Measurements from ENCODE around the gene RNF11. TPM values are rescaled to one million over a fixed set of nuclear protein-coding genes. Genes with fewer than 3 reads are reported as not detected.

The RNF11 gene
- polyA plus RNA-seq, 1 donor from 2014 or later, result 210 TPM

DNA sequence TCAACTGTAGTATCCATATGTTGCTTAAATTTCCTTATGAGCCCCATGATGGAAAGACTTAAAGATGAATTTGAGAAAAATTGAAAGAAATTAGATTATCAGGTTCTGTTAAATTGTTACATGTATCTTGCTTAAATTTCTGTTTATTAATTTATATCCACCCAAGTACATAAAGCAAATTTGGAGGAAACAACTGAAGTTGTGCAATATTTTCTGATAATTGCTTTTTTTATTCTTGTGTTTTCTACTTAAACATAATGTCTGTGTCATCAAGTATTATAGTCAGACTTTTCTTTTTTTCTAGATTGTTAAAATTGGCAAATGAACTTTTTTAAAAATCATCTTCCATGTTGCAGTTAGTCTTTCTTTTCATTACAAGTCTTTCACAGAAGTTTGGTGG is 36.8 kb downstream of the RNF11 start:
- no peaks in the 10 kb centered on the region for H3K9me2 ChIP-seq (ENCODE audit: insufficient read depth, low read length)
- no peaks in the 10 kb centered on the region for H4K20me1 ChIP-seq (ENCODE audit: insufficient read depth)
- H3K36me3 ChIP-seq (ENCODE audit: insufficient read depth, low read length), result peaks cover 9% of the 10 kb centered on the region
- H3K27ac ChIP-seq (ENCODE audit: low read length), result no peak overlapping the region
- no peak overlapping the region for H3K4me2 ChIP-seq (ENCODE audit: low read length)
- no peaks in the 10 kb centered on the region for H3K9me3 ChIP-seq (ENCODE audit: low read length)
- peaks cover 5% of the 10 kb centered on the region for H3K79me2 ChIP-seq (replicated peaks; ENCODE audit: insufficient read depth, low read length)
- TF ChIP-seq EP300 (conservative IDR thresholded peaks at IDR 0.05; ENCODE audit: poor library complexity, severe bottlenecking) (no peak), POLR2AphosphoS5 (IDR thresholded peaks at IDR 0.05) (no peak), MXI1 (conservative IDR thresholded peaks at IDR 0.05; ENCODE audit: poor library complexity, severe bottlenecking) (no peak), RAD21 (conservative IDR thresholded peaks at IDR 0.05) (no peak), SMC3 (conservative IDR thresholded peaks at IDR 0.05; ENCODE audit: poor library complexity) (no peak), EZH2 (IDR thresholded peaks at IDR 0.05; ENCODE audit: borderline replicate concordance, insufficient read depth, low read length, poor library complexity, severe bottlenecking) (no peak), TAF1 (IDR thresholded peaks at IDR 0.05; ENCODE audit: low read depth) (no peak)
- TF ChIP-seq, protein P1, sequence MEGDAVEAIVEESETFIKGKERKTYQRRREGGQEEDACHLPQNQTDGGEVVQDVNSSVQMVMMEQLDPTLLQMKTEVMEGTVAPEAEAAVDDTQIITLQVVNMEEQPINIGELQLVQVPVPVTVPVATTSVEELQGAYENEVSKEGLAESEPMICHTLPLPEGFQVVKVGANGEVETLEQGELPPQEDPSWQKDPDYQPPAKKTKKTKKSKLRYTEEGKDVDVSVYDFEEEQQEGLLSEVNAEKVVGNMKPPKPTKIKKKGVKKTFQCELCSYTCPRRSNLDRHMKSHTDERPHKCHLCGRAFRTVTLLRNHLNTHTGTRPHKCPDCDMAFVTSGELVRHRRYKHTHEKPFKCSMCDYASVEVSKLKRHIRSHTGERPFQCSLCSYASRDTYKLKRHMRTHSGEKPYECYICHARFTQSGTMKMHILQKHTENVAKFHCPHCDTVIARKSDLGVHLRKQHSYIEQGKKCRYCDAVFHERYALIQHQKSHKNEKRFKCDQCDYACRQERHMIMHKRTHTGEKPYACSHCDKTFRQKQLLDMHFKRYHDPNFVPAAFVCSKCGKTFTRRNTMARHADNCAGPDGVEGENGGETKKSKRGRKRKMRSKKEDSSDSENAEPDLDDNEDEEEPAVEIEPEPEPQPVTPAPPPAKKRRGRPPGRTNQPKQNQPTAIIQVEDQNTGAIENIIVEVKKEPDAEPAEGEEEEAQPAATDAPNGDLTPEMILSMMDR (IDR thresholded peaks at IDR 0.05; ENCODE audit: poor library complexity, severe bottlenecking), result no peak
- TF ChIP-seq, protein P2, sequence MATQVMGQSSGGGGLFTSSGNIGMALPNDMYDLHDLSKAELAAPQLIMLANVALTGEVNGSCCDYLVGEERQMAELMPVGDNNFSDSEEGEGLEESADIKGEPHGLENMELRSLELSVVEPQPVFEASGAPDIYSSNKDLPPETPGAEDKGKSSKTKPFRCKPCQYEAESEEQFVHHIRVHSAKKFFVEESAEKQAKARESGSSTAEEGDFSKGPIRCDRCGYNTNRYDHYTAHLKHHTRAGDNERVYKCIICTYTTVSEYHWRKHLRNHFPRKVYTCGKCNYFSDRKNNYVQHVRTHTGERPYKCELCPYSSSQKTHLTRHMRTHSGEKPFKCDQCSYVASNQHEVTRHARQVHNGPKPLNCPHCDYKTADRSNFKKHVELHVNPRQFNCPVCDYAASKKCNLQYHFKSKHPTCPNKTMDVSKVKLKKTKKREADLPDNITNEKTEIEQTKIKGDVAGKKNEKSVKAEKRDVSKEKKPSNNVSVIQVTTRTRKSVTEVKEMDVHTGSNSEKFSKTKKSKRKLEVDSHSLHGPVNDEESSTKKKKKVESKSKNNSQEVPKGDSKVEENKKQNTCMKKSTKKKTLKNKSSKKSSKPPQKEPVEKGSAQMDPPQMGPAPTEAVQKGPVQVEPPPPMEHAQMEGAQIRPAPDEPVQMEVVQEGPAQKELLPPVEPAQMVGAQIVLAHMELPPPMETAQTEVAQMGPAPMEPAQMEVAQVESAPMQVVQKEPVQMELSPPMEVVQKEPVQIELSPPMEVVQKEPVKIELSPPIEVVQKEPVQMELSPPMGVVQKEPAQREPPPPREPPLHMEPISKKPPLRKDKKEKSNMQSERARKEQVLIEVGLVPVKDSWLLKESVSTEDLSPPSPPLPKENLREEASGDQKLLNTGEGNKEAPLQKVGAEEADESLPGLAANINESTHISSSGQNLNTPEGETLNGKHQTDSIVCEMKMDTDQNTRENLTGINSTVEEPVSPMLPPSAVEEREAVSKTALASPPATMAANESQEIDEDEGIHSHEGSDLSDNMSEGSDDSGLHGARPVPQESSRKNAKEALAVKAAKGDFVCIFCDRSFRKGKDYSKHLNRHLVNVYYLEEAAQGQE (IDR thresholded peaks at IDR 0.05; ENCODE audit: borderline replicate concordance), result no peak
- no peak overlapping the region for H2AFZ ChIP-seq (ENCODE audit: low read depth, low read length)
- no peaks in the 10 kb centered on the region for H3F3A ChIP-seq (ENCODE audit: insufficient read depth, low read length, poor library complexity, severe bottlenecking)
- no peak overlapping the region for H3K9ac ChIP-seq (ENCODE audit: low read length)
- H3K4me3 ChIP-seq (ENCODE audit: low read length), result no peak overlapping the region
- H3K27me3 ChIP-seq (ENCODE audit: insufficient read depth, low read depth, low read length), result no peaks in the 10 kb centered on the region

DNA sequence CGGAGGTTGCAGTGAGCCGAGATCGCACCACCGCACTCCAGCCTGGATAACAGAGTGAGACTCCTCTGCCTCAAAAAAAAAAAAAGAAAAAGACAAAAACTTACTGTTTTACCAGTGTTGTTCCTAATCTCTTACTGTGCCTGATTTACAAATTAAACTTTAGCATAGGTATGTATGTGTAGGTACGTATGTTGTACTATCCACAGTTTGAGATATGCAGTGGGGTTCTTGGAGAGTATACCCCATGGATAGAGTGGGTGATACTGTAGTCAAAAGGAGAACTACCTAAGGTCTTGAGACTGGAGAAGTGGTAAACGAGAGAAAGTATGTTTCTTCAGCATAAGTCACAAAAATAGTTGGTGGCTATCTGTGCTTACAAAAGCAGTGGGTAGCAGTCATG is 38.6 kb downstream of the RNF11 start:
- H3K4me2 ChIP-seq (ENCODE audit: low read length), result no peak overlapping the region
- H3K79me2 ChIP-seq (replicated peaks; ENCODE audit: insufficient read depth, low read length), result no peaks in the 10 kb centered on the region
- no peaks in the 10 kb centered on the region for H3F3A ChIP-seq (ENCODE audit: insufficient read depth, low read length, poor library complexity, severe bottlenecking)
- H3K9me3 ChIP-seq (ENCODE audit: low read length), result no peaks in the 10 kb centered on the region
- no peak overlapping the region for H3K9ac ChIP-seq (ENCODE audit: low read length)
- H3K9me2 ChIP-seq (ENCODE audit: insufficient read depth, low read length), result no peaks in the 10 kb centered on the region
- no peak overlapping the region for H2AFZ ChIP-seq (ENCODE audit: low read depth, low read length)
- H3K36me3 ChIP-seq (ENCODE audit: insufficient read depth, low read length), result peaks cover 9% of the 10 kb centered on the region
- no peak overlapping the region for H3K4me3 ChIP-seq (ENCODE audit: low read length)
- TF ChIP-seq TAF1 (IDR thresholded peaks at IDR 0.05; ENCODE audit: low read depth), result no peak
- no peak for TF ChIP-seq SMC3 (conservative IDR thresholded peaks at IDR 0.05; ENCODE audit: poor library complexity)
- TF ChIP-seq, protein P1 (IDR thresholded peaks at IDR 0.05; ENCODE audit: poor library complexity, severe bottlenecking), result no peak
- no peak for TF ChIP-seq RAD21 (conservative IDR thresholded peaks at IDR 0.05)
- no peak for TF ChIP-seq EZH2 (IDR thresholded peaks at IDR 0.05; ENCODE audit: borderline replicate concordance, insufficient read depth, low read length, poor library complexity, severe bottlenecking)
- TF ChIP-seq, protein P2 (IDR thresholded peaks at IDR 0.05; ENCODE audit: borderline replicate concordance), result no peak
- no peak for TF ChIP-seq POLR2AphosphoS5 (IDR thresholded peaks at IDR 0.05)
- TF ChIP-seq MXI1 (conservative IDR thresholded peaks at IDR 0.05; ENCODE audit: poor library complexity, severe bottlenecking), result no peak
- TF ChIP-seq EP300 (conservative IDR thresholded peaks at IDR 0.05; ENCODE audit: poor library complexity, severe bottlenecking), result no peak
- H4K20me1 ChIP-seq (ENCODE audit: insufficient read depth), result no peaks in the 10 kb centered on the region
- no peaks in the 10 kb centered on the region for H3K27me3 ChIP-seq (ENCODE audit: insufficient read depth, low read depth, low read length)
- no peak overlapping the region for H3K27ac ChIP-seq (ENCODE audit: low read length)
